Activated CD8-positive, alpha-beta memory T cell treated with anti-CD3 and anti-CD28 coated beads for 24 hours (primary cell): ENCODE data around the gene PIGZ.
"Not testable (repeated sequence)": the region's sequence is repeated elsewhere in the genome, so short reads cannot be mapped to it uniquely, and the experiment has no call there.

Experiments used
- DNase-seq: peaks from one replicate; pipeline ENCODE4 v3.0.0-alpha.2; 2020

The PIGZ gene

DNA sequence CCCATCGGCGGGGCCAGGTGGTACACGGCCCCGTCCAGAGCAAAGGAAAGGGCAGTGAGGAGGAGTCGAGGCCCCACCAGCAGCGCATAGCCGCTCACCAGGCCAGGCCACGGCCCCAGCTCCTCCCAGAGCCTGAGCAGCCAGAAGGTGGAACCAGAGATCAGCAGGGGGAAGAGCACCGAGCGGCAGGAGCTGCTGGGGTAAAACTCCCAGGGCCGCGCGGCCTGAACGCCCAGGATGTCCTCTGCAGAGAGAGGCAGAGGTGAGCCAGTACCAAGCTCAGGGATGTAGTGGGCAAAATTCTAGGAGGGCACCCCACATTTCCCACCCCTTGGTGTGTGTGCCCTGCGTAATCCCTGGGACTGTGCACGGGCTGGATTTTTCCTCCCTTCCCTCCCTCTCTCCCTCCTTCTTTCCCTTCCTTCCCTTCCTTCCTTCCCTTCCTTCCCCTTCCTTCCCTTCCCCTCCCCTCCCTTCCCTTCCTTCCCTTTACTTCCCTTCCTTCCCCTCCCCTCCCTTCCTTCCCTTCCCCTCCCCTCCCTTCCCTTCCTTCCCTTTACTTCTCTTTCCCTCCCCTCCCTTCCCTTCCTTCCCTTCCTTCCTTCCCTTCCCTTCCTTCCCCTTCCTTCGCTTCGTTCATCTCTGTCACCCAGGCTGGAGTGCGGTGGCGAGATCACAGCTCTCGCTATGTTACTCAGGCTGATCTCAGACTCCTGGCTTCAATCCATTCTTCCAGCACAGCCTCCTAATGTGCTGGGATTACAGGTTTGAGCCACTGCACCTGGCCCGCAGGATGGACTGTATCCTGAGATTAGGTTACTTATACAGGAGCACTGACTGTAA is 20.0 kb downstream of the PIGZ start:
- DNase-seq: peak; percentile 47

GRCh38 chr3:196947860-196948441 is 20.7 kb downstream of the PIGZ start:
- peak; percentile 50 for DNase-seq

GRCh38 chr3:196947136-196947859 is 21.3 kb downstream of the PIGZ start:
- peak; percentile 51 for DNase-seq

- DNase-seq: not testable (repeated sequence)
Observed at GRCh38 chr3:196944037-196944790, 24.4 kb downstream of the PIGZ start.

- no peak for DNase-seq
Observed at GRCh38 chr3:196942915-196943277, 25.7 kb downstream of the PIGZ start.

- DNase-seq: peak; percentile 100
Observed at GRCh38 chr3:196942226-196942914, 26.3 kb downstream of the PIGZ start, which contains the start of gene NCBP2. NCBP2 (minus strand) TSS chr3:196942528; CDS start chr3:196942503, 25 bp downstream.

GRCh38 chr3:196941729-196942225 is 26.9 kb downstream of the PIGZ start:
- DNase-seq: peak; percentile 87

DNA sequence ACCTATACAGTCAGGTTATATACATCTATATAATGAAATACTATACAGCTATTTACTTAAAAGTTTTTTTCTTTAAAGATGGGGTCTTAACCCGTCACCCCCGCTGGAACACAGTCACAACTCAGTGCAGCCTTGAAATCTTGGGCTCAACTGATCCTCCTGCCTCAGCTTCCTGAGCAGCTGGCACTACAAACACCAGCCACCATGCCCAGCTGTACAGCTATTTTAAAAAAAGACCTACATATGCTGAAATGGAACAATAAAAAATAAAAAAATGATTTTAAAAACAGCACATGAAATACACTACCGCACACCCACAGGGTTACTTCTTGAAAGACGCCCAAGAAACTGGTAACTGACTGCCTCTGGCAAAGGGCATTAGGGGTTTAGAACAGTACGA is 30.1 kb downstream of the PIGZ start:
- DNase-seq: no peak

DNA sequence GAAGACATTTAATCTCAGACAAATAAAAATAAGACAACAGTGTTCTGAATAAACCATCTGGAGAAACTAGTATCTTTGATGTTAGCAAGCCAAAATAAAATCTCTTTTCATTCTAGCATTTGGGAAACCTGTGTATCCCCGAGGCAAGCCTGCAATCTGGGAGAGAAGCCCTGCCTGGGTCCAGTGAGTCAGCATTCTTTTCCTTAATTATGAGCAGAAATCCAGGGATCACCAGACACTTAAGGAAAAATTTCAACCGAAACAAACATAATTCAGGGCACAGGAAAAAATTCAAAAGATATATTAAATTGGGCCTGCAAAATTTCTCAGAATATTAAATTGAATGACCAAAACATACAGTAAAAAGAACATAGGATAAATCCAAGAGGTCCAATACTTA is 30.5 kb downstream of the PIGZ start:
- DNase-seq: no peak

GRCh38 chr3:196936288-196936687 is 32.3 kb downstream of the PIGZ start:
- DNase-seq: no peak

GRCh38 chr3:196932600-196932999 is 36.0 kb downstream of the PIGZ start:
- no peak for DNase-seq

GRCh38 chr3:196931828-196932587 is 36.6 kb downstream of the PIGZ start:
- no peak for DNase-seq

GRCh38 chr3:196931157-196931556 is 37.5 kb downstream of the PIGZ start:
- no peak for DNase-seq

GRCh38 chr3:196927571-196928453 is 40.8 kb downstream of the PIGZ start:
- DNase-seq: no peak

DNA sequence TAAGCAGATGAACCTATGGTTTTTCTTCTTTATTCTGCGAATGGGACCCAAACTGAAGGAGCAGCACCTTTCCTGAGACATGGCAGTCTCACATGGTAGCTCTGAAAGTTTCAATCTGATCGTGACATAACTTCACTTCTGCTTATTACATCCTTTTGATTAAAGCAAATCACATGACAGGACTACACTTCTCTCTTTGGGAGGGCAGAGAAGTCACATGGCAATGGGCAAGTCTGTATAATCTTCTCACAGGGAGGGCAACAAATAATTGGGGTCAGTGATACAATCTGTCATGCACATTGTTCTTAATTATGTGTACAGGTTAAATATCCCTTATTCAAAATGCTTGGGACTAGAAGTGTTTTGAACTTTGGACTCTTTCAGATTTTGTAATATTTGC is 47.9 kb downstream of the PIGZ start:
- DNase-seq: no peak

- no peak for DNase-seq
Observed at GRCh38 chr3:196918968-196919367, 49.7 kb downstream of the PIGZ start.

- DNase-seq: no peak
Observed at GRCh38 chr3:196916995-196917394, 51.6 kb downstream of the PIGZ start.

DNA sequence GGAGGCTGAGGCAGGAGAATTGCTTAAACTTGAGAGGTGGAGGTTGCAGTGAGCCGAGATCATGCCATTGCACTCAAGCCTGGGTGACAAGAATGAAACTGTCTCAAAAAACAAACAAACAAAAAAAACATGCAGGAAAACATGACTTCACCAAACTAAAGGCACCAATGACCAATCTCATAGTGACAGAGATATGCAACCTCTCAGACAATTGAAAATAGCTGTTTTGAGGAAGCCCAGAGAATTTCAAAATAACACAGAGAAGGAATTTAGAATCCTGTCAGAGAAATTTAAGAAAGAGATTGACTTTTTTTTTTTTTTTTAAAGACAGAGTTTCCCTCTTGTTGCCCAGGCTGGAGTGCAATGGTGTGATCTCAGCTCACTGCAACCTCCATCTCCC is 52.4 kb downstream of the PIGZ start:
- no peak for DNase-seq

DNA sequence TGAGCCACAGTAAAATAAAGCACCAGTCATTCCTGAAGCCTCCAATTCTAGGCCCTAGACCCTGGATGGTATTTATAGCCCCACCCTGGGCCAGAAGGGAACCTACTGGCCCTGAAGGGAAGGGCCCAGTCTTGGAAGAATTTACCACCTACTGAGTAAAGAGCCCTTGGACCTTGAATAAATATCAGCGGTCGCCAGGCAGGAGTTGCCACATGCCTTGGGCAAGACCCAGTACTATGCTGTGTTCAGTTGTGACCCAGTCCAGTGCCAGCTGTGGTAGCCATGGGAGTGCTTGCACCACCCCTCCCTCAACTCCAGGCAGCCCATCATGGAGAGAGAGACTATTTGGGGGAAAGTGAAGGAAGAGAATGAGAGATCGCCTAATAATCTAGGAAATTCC is 53.3 kb downstream of the PIGZ start:
- no peak for DNase-seq

- no peak for DNase-seq
Observed at GRCh38 chr3:196914866-196915265, 53.8 kb downstream of the PIGZ start.
